Prostate gland (tissue), 2 donors: Measurements from ENCODE around the gene RGS13. TPM values are rescaled to one million over a fixed set of nuclear protein-coding genes. Genes with fewer than 3 reads are reported as not detected.

Experiments
- DNase-seq: peaks from one replicate; pipeline ENCODE4 v3.0.0-alpha.2; 2019; ENCODE audit warnings: low spot score
- H3K27ac ChIP-seq, 2 donors: fragments of 200-600 bp; sonication (generic); 2 replicates each; pipeline ENCODE4 v1.5.1; 2017 to 2019
- H3K27me3 ChIP-seq: fragments of 200-600 bp; sonication (generic); replicated peaks from 2 replicates; pipeline ENCODE4 v1.5.1; 2019; ENCODE audit not compliant: insufficient read depth
- H3K36me3 ChIP-seq, 2 donors: fragments of 200-600 bp; sonication (generic); 1 replicate in 1 of 2; 2 replicates in 1 of 2; pipeline versions ENCODE4 v1.5.1 to v1.8.1; 2017 to 2019
- H3K4me1 ChIP-seq: fragments of 200-600 bp; sonication (generic); replicated peaks from 2 replicates; pipeline ENCODE4 v1.5.1; 2019
- H3K4me3 ChIP-seq, 2 donors: fragments of 200-600 bp; sonication (generic); 2 replicates each; pipeline ENCODE4 v1.5.1; 2017 to 2019
- H3K9me3 ChIP-seq: fragments of 200-600 bp; sonication (generic); 2 replicates; pipeline ENCODE4 v1.5.1; 2017
- POLR2A ChIP-seq: fragments of 450-650 bp; IDR thresholded peaks from one replicate; pipeline ENCODE4 v1.6.1; 2016; ENCODE audit warnings: antibody characterized with exemption, mild to moderate bottlenecking
- POLR2AphosphoS5 ChIP-seq: sonication (generic); formaldehyde crosslinking; IDR thresholded peaks from one replicate; pipeline ENCODE4 v1.6.1; 2017; ENCODE audit warnings: antibody characterized with exemption
- WGBS: methylation state at CpG from one replicate; pipeline ENCODE4 v1.1.5; 2018; 5-methylcytosine and 5-hydroxymethylcytosine counted together
- intact Hi-C: fragments of 100-400 bp; cut with DNase I; formaldehyde crosslinking; loops from one replicate; pipeline ENCODE4 v1.14.2; 2022
- total RNA-seq, 2 donors: library from RNA; depleted of rRNA; stranded (reverse); fragments of >200 nt; gene quantifications; one replicate each; pipeline ENCODE4 v1.1.0, GENCODE V29; 2016
- TF ChIP-seq, protein P1 (sequence below), 4 experiments: fragments of 200-600 bp in 2 of 4; fragments of 450-650 bp in 2 of 4; sonication (generic) in 2 of 4; IDR thresholded peaks; 1 replicate in 3 of 4; 2 replicates in 1 of 4; pipeline ENCODE4 v1.5.1; 2016 to 2019; ENCODE audit warnings: antibody characterized with exemption in 4 of 4, mild to moderate bottlenecking in 2 of 4, moderate library complexity in 2 of 4

RGS13 gene
- total RNA-seq, 2 donors from 2014 or later = not detected

DNA sequence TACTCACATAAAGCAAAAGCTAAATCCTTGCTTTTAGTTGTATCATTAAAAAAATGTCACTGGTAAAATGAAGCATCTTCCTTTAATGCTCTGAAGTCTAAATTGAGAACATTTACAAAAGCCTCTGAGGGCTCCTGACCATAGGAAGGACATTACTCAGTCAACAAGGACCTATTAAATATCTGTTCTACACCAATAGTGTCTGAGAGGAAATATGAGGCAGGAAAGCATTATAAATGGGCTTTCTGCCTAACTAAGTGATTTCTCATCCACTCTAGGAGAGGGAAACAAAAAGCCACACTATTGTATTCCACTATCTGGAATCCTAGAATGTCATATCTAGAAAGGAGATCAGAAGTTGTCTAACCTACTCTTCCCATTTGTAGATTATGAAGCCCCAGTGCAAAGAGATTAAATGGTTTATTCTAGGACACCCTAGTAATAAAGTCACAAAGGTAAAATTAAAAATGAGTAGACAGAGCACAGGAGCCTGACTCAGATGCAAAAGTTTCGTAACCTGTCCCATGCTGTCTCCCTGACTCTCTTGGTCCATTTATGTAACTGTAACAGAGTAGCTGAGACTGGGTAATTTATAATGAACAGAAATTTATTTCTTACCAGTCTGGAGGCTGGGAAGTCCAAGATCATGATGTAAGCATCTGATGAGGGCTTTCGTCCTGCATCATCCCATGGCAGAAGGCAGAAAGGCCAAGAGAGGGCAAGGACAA, 42.8 kb upstream of the RGS13 start:
- 88% methylated on average over 2 of the region's 2 CpGs for WGBS
- Histone ChIP-seq H3K9me3 (no peaks in the 10 kb centered on the region), H3K36me3 (no peaks in the 10 kb centered on the region), H3K27me3 (no peaks in the 10 kb centered on the region), H3K4me3 (no peak overlapping the region), H3K27ac (no peak overlapping the region), H3K4me1 (no peaks in the 10 kb centered on the region)
- intact Hi-C loops = no loop called here
- TF ChIP-seq POLR2A = no peak
- TF ChIP-seq, protein P1, sequence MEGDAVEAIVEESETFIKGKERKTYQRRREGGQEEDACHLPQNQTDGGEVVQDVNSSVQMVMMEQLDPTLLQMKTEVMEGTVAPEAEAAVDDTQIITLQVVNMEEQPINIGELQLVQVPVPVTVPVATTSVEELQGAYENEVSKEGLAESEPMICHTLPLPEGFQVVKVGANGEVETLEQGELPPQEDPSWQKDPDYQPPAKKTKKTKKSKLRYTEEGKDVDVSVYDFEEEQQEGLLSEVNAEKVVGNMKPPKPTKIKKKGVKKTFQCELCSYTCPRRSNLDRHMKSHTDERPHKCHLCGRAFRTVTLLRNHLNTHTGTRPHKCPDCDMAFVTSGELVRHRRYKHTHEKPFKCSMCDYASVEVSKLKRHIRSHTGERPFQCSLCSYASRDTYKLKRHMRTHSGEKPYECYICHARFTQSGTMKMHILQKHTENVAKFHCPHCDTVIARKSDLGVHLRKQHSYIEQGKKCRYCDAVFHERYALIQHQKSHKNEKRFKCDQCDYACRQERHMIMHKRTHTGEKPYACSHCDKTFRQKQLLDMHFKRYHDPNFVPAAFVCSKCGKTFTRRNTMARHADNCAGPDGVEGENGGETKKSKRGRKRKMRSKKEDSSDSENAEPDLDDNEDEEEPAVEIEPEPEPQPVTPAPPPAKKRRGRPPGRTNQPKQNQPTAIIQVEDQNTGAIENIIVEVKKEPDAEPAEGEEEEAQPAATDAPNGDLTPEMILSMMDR (IDR thresholded peaks at IDR 0.05) = no peak
- no peak for TF ChIP-seq POLR2AphosphoS5
- no peak for DNase-seq

DNA sequence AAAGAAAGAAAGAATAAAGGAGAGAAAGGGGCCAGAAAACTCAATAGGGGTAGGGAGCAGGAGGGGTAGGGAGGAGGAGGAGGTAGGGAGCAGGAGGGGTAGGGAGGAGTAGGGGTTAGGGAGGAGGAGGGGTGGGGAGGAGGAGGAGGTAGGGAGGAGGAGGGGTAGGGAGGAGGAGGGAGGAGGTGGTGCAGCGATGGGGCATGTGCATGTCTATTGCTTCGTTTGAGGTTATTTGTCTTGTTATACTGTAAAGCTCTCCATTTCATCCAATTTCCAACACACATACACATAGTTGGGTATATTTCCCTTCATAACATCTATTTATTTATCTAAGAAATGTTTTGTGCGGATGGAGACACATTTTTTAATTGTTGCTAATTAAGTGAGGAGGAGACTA, 40.6 kb upstream of the RGS13 start:
- Histone ChIP-seq H3K27me3 (no peaks in the 10 kb centered on the region), H3K27ac (no peak overlapping the region), H3K4me3 (no peak overlapping the region), H3K4me1 (no peaks in the 10 kb centered on the region), H3K9me3 (no peaks in the 10 kb centered on the region), H3K36me3 (no peaks in the 10 kb centered on the region)
- intact Hi-C loops = no loop called here
- WGBS = 71% methylated on average over 3 of the region's 3 CpGs
- TF ChIP-seq, protein P1 (IDR thresholded peaks at IDR 0.05) = no peak
- no peak for TF ChIP-seq POLR2AphosphoS5
- TF ChIP-seq POLR2A = no peak
- DNase-seq = no peak

DNA sequence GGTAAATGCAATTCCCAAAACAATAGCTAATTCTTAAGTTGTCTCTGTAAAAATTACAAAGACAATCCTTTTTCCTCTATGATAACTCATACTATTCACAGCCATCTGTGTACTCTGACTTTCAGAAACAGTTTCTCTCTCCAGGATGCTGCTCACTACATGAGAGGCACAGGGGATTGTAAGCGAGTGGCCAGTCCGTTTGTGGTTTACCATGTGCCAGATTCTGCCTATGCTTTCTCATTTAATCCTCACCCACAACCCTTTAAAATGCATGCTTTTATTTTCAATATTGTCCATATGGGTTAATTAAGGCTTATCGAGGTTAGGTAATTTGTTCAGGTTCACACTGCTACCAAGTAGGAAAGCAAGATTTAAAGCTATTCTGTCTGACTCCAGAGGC, 37.4 kb upstream of the RGS13 start:
- intact Hi-C loops = no loop called here
- 79% methylated on average over 3 of the region's 3 CpGs for WGBS
- no peak for TF ChIP-seq POLR2A
- TF ChIP-seq, protein P1 (IDR thresholded peaks at IDR 0.05) = no peak
- TF ChIP-seq POLR2AphosphoS5 = no peak
- H3K4me3 ChIP-seq = no peak overlapping the region
- no peaks in the 10 kb centered on the region for H3K36me3 ChIP-seq
- no peaks in the 10 kb centered on the region for H3K9me3 ChIP-seq
- no peaks in the 10 kb centered on the region for H3K27me3 ChIP-seq
- no peak for DNase-seq
- no peaks in the 10 kb centered on the region for H3K4me1 ChIP-seq
- H3K27ac ChIP-seq = no peak overlapping the region

DNA sequence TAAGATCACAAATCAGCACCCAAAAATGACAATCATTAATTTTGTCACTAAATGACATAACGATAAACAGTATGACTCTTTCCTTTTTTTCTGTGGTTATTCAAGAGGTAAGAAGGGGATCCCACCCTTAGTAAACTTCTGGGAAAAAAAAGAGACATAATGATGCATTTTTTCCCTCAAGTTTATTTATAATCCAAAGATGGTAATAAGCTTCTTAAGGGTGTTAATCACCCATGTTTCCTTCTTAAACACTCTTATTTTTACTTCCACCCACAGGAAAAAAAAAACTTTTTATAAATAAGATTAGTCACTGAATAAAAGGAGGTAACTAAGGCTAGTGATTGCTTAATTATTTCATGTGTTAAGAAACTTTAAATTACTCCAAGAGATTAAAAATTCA, 35.7 kb upstream of the RGS13 start:
- no peak overlapping the region for H3K4me3 ChIP-seq
- no peaks in the 10 kb centered on the region for H3K9me3 ChIP-seq
- H3K27me3 ChIP-seq = no peaks in the 10 kb centered on the region
- intact Hi-C loops = loop anchor here (10.0 kb wide), 1 partner anchor 425 kb away; no protein-coding TSS in a partner anchor
- H3K4me1 ChIP-seq = no peaks in the 10 kb centered on the region
- no peak for TF ChIP-seq POLR2AphosphoS5
- TF ChIP-seq POLR2A = no peak
- TF ChIP-seq, protein P1 (IDR thresholded peaks at IDR 0.05) = no peak
- 94% methylated on average over 1 of the region's 1 CpG for WGBS
- no peaks in the 10 kb centered on the region for H3K36me3 ChIP-seq
- no peak for DNase-seq
- H3K27ac ChIP-seq = no peak overlapping the region

DNA sequence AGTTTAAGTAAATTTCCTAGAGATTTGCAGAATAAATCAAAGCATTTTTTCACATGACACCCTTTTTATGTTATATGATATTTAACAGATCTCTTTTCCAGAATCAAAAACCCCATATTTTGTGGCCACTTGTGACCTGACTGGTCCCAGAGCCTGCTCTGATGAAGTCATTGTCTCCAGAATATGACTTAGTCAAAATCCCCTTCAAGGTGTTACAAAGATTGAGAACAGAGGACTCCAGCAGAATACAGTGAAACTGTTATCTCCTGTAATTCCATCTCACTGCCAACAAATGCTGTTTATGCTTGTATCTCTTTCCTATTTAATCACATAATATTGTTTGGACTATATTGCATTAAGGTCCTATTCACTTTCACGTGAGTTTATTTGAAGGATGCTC, 34.8 kb upstream of the RGS13 start:
- TF ChIP-seq, protein P1 (IDR thresholded peaks at IDR 0.05) = no peak
- no peak for TF ChIP-seq POLR2AphosphoS5
- TF ChIP-seq POLR2A = no peak
- Histone ChIP-seq H3K27me3 (no peaks in the 10 kb centered on the region), H3K4me1 (no peaks in the 10 kb centered on the region), H3K9me3 (no peaks in the 10 kb centered on the region), H3K27ac (no peak overlapping the region), H3K4me3 (no peak overlapping the region), H3K36me3 (no peaks in the 10 kb centered on the region)
- intact Hi-C loops = loop anchor here (10.0 kb wide), 1 partner anchor 424 kb away; no protein-coding TSS in a partner anchor
- 80% methylated on average over 1 of the region's 1 CpG for WGBS
- no peak for DNase-seq
